Measurements from ENCODE around the gene GPR108.

GRCh38 chr19:6739390-6739882 is 2.1 kb upstream of the GPR108 start, which contains the start of gene TRIP10:
- TF ChIP-seq CTCF (conservative IDR thresholded peaks at IDR 0.05; ENCODE audit: low read depth, low read length) (no peak), EZH2 (IDR thresholded peaks at IDR 0.05; ENCODE audit: borderline replicate concordance, low read depth, low read length, poor library complexity, severe bottlenecking) (no peak)
